ENCODE results near the gene ADAP1.

The ADAP1 gene

DNA sequence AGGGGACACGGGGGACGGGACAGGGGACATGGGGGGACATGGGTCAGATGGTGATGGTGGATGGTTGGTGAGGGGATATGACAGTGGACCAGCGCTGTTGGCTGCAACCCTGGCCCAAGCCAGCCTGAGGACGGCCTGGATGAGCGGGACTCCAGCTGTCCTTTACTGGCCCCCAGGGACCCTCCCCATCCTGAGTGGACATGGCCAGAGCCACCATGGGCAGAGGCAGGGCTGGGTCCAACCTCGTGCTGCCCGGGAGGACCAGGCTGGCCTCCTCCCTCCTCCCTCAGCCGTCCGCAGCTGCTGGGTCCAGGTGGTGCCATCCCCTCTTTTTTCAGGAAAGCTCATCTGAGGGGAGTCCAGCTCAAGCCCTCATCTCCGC, 47.7 kb downstream of the ADAP1 start:
- no peak for TF ChIP-seq EZH2phosphoT487 (conservative IDR thresholded peaks at IDR 0.05; ENCODE audit: low read length)
- TF ChIP-seq, protein P1, sequence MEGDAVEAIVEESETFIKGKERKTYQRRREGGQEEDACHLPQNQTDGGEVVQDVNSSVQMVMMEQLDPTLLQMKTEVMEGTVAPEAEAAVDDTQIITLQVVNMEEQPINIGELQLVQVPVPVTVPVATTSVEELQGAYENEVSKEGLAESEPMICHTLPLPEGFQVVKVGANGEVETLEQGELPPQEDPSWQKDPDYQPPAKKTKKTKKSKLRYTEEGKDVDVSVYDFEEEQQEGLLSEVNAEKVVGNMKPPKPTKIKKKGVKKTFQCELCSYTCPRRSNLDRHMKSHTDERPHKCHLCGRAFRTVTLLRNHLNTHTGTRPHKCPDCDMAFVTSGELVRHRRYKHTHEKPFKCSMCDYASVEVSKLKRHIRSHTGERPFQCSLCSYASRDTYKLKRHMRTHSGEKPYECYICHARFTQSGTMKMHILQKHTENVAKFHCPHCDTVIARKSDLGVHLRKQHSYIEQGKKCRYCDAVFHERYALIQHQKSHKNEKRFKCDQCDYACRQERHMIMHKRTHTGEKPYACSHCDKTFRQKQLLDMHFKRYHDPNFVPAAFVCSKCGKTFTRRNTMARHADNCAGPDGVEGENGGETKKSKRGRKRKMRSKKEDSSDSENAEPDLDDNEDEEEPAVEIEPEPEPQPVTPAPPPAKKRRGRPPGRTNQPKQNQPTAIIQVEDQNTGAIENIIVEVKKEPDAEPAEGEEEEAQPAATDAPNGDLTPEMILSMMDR (IDR thresholded peaks at IDR 0.05; ENCODE audit: insufficient read depth, low read length, poor library complexity, severe bottlenecking) = no peak
- Histone ChIP-seq H3K36me3 (ENCODE audit: low read length) (no peaks in the 10 kb centered on the region), H3K79me2 (ENCODE audit: insufficient read depth, low read length) (no peaks in the 10 kb centered on the region), H3K4me2 (ENCODE audit: low read depth, low read length, poor library complexity, severe bottlenecking) (no peak overlapping the region), H3K9me2 (replicated peaks; ENCODE audit: insufficient read depth, low read length) (no peaks in the 10 kb centered on the region), H2AFZ (ENCODE audit: low read depth, low read length, severe bottlenecking) (no peak overlapping the region), H3K4me3 (ENCODE audit: insufficient read depth, low read length, poor library complexity, severe bottlenecking) (no peak overlapping the region), H3K27ac (ENCODE audit: low read depth, low read length) (no peak overlapping the region), H3K9ac (ENCODE audit: low read length) (no peak overlapping the region), H3F3A (ENCODE audit: insufficient read depth) (no peaks in the 10 kb centered on the region), H3K9me3 (ENCODE audit: insufficient read depth, low read length) (no peaks in the 10 kb centered on the region), H4K20me1 (ENCODE audit: low read depth, low read length) (no peaks in the 10 kb centered on the region), H3K27me3 (ENCODE audit: low read length) (no peaks in the 10 kb centered on the region)

DNA sequence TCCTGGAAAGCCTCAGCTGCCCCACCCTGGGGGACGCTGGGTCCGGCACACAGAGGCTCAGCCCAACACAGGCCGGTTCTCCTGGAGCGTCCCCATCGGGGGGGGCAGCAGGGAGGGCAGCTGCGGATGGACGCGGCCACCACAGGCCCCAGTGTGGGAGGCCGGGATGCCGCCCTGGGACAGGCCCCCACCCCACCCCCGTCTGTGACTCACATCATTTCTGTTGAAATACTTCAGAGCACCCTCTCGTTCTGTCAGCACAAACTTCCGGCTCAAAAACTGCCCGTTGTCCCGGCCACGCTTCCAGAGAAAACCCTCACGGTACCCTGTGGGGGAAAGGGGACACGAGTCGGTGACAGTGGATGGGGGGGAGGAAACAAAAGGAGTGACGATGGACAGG, 49.6 kb downstream of the ADAP1 start:
- no peak overlapping the region for H3K4me2 ChIP-seq (ENCODE audit: low read depth, low read length, poor library complexity, severe bottlenecking)
- no peaks in the 10 kb centered on the region for H3F3A ChIP-seq (ENCODE audit: insufficient read depth)
- H3K79me2 ChIP-seq (ENCODE audit: insufficient read depth, low read length) = no peaks in the 10 kb centered on the region
- no peak overlapping the region for H2AFZ ChIP-seq (ENCODE audit: low read depth, low read length, severe bottlenecking)
- H3K9me2 ChIP-seq (replicated peaks; ENCODE audit: insufficient read depth, low read length) = no peaks in the 10 kb centered on the region
- H3K9ac ChIP-seq (ENCODE audit: low read length) = no peak overlapping the region
- no peak overlapping the region for H3K4me3 ChIP-seq (ENCODE audit: insufficient read depth, low read length, poor library complexity, severe bottlenecking)
- no peaks in the 10 kb centered on the region for H3K27me3 ChIP-seq (ENCODE audit: low read length)
- no peak for TF ChIP-seq EZH2phosphoT487 (conservative IDR thresholded peaks at IDR 0.05; ENCODE audit: low read length)
- TF ChIP-seq, protein P1 (IDR thresholded peaks at IDR 0.05; ENCODE audit: insufficient read depth, low read length, poor library complexity, severe bottlenecking) = no peak
- H3K36me3 ChIP-seq (ENCODE audit: low read length) = no peaks in the 10 kb centered on the region
- H3K9me3 ChIP-seq (ENCODE audit: insufficient read depth, low read length) = no peaks in the 10 kb centered on the region
- no peak overlapping the region for H3K27ac ChIP-seq (ENCODE audit: low read depth, low read length)
- no peaks in the 10 kb centered on the region for H4K20me1 ChIP-seq (ENCODE audit: low read depth, low read length)

DNA sequence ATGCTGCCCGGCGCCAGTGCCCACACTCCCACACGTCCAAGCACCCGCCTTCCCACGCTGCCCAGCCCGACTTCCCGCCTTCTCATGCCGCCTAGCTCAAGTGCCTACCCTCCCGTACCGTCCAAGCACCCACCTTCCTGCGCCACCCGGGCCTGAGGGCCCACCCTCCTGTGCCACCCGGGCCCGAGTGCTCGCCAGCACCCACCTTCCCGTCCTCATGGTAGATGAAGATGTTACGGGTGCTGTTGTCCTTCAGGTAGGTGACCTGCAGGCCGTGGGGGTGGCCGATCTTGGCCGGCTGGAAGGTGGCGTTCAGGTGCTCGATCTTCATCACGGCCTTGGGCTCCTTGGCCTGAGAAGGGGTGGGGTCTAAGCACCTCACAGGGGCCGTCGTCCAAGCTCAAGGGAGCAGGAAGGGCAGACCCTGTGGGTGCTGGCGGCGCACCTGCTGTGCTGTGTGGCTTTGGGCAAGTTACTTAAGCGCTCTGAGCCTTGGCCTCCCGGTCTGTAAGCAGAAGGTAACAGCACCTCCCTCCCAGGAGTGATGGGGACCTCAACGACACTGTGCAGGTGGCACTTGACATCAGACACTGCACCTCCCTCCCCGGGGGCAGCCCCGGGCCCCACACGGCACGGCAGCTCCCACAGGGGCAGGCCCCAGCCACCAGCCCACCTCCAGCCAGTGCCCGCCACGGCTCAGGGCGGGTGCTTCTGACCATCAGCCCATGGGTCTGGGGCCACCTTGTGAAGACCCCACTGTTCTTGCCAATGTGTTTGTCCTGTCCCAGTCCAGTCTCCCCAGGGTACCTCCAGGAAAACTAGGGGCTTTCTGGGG, 50.3 kb downstream of the ADAP1 start:
- Histone ChIP-seq H4K20me1 (ENCODE audit: low read depth, low read length) (no peaks in the 10 kb centered on the region), H3K9ac (ENCODE audit: low read length) (no peak overlapping the region), H3F3A (ENCODE audit: insufficient read depth) (no peaks in the 10 kb centered on the region), H3K27ac (ENCODE audit: low read depth, low read length) (no peak overlapping the region), H3K9me3 (ENCODE audit: insufficient read depth, low read length) (no peaks in the 10 kb centered on the region), H3K27me3 (ENCODE audit: low read length) (no peaks in the 10 kb centered on the region), H3K9me2 (replicated peaks; ENCODE audit: insufficient read depth, low read length) (no peaks in the 10 kb centered on the region), H3K79me2 (ENCODE audit: insufficient read depth, low read length) (no peaks in the 10 kb centered on the region), H3K4me2 (ENCODE audit: low read depth, low read length, poor library complexity, severe bottlenecking) (no peak overlapping the region), H3K36me3 (ENCODE audit: low read length) (no peaks in the 10 kb centered on the region), H3K4me3 (ENCODE audit: insufficient read depth, low read length, poor library complexity, severe bottlenecking) (no peak overlapping the region), H2AFZ (ENCODE audit: low read depth, low read length, severe bottlenecking) (no peak overlapping the region)
- TF ChIP-seq, protein P1 (IDR thresholded peaks at IDR 0.05; ENCODE audit: insufficient read depth, low read length, poor library complexity, severe bottlenecking) = no peak
- no peak for TF ChIP-seq EZH2phosphoT487 (conservative IDR thresholded peaks at IDR 0.05; ENCODE audit: low read length)
